Stimulated activated CD8-positive, alpha-beta memory T cell treated with anti-CD3 and anti-CD28 coated beads, Interleukin-15, amount 100 ng/mL, for 1 hour (primary cell): ENCODE data around the gene CELSR1.
"Not testable (repeated sequence)": the region's sequence is repeated elsewhere in the genome, so short reads cannot be mapped to it uniquely, and the experiment has no call there.

Experiments
- DNase-seq: peaks from one replicate; pipeline ENCODE4 v3.0.0-alpha.2; 2020; ENCODE audit warnings: low read depth

CELSR1 gene

DNA sequence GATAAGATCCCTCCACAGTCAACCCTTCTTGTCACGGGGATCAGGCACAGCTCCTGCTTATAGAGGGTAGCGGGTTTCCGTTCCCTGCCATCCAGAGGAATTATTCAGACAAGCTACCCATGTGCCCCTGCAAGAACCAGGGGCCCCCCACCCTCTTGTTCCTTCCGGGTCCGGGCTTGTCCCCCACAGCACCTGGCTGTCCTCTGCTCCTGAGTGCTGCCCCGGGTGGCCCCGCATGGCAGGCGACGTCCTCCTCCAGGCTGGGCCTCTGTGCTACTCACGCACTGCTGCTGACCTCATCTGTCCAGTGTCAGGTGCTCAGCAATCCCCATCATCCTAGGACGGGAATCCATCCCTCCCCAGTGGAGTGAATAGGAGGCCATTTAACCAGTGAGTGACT, 24.7 kb downstream of the CELSR1 start:
- no peak for DNase-seq

DNA sequence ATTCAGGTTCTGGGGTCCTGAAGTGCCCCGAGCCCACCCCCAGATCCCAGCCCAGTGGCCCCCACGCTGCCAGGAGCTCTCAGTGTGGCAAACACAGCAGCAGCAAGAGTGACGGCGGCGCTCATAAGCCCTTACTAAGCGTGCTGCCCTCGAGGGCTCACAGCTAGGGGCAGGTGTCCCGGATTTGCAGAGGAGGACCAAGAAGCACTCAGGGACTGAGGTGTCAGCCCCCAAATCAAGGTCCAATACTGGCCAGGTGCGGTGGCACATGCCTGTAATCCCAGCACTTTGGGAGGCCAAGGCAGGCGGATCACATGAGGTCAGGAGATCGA, 25.4 kb downstream of the CELSR1 start:
- DNase-seq: no peak

DNA sequence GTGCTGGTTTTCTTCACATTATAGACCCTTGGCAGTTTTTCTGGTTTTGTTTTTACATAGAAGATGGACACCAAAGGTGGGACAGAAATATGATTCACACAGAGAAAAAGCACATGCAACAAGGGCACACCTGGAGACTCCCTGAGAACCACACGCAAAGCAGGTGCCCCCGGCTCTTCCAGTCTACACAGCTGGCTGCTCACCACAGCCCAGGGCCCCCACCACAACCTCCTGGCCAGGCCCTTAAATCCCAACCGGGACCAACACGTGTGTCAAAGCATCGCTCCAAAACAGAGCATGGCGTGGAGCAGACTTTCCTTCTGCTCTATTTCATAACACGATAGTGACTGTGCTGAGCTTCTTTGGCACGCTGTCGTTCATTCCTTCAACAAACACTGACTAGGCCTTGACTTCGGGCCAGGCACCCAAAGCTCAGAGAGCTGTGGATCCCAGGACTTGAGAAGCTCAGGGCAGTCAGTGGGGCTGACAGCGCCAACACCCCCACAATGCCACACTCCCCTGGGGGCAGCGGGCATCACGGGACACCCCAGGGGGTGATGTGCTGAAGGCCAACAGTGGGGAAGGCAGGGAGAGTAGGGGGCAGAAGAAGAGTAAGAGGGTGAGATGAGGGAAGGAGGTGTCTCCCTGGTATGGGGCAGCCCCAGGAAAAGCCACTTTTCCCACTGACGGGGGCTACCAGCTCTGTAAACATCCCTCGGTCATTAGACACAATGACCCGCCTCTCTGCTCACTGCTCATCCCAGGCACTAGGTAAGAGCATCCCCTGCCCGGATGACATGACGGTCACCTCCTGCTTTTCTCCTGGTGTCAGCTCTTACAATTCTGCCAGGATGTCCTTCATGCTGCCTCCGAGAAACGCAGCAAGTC, 26.0 kb downstream of the CELSR1 start:
- DNase-seq: no peak

DNA sequence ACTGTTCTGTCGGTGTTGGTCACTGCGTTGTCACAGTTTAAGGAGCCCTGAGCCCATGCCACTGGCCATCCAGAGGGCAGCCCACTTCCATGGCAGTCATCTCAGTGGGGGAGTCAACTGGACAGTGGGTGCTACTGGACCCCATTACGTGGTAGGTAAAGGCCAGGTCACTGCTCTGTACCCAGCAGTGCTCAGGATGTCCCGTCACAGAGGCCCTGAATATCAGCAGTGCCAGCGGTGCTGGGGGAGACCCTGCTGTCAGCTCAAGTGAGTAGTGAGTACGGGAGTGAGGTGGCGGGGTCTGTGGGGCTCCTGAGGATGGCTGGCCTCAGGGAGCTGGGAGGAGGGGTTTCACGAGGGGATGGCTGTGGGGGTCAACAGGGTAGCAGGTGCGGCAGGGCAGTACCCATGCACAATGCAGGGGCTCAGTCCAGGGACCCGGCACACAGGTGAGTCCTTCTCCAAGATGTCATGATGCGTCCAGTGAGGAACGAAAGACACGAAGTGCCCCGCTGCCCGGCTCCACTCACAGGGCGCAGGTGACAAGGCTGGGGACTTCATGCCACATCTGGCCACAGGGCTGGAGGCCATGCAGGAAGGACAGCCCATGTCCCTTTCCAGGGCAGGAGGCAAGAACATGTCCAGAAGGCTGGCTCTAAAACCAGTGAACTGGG, 27.9 kb downstream of the CELSR1 start:
- no peak for DNase-seq

DNA sequence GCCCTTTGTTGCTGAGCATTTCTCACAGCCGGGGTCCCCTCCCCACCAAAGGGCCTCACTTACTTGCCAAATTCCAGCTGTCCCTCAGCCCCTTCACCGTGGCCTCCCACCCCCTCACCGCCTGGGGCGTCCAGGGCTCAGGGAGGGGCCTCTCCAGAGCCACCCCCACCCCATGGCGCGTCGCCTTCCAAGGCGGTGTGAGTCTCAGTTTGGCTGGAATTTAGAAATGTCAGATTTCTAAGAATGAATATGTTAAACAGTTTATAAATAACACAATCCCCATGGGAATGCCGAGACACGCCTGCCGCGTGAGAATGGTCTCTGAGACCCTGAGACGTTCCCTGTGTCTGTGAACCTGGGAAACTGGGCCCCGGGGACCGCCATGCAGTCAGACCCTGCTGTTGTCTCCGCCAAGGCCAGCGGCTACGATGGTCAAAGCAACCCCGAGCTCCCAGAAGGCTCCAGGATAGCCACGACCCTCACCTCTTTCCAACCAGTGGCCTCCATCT, 28.9 kb downstream of the CELSR1 start:
- no peak for DNase-seq

DNA sequence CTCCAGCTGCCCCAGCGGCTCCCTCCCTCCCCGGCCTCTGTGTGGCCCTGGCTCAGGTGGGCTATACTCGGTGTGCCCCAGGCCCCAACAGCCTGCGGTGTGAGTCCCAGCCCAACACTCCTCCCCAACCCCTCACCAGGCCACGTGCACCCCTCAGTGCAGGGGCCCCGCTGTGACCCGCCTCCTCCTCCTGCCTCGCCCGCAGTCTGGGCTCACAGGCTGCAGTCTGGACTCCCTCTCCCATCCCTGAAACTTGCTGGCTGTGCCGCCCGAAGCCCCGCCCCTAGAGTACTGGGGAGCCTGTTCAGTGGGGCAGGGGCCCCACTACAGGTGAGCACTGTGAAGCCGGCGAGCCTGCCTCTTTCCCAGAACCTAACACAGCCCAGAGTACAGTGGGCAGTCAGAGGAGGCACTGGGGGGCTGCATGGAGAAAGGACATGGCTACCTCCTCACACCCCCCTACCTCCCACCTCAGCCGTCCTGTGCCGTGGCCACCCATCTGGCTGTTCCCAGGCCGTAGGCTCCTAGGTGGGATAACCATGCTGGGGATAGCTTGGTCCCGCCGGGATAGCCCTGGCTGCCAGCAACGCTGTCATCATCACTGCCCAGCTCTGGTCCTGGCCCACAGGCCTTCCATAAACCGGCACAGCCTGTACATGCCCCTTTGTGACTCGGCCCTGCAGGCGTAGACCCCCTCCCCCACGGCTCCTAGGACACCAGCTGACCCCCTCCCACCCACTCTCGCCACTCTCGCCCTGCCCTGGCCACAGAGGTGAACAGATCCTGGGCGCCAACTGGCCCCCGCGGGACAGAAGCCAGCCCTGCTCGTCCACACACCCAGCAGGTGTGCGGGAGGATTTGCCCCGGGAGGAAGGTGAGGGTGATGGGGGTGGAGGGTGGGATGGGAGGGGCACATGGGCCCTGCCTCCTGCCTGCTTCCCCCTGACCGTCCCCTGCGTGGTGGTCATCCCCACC, 29.7 kb downstream of the CELSR1 start:
- no peak for DNase-seq

DNA sequence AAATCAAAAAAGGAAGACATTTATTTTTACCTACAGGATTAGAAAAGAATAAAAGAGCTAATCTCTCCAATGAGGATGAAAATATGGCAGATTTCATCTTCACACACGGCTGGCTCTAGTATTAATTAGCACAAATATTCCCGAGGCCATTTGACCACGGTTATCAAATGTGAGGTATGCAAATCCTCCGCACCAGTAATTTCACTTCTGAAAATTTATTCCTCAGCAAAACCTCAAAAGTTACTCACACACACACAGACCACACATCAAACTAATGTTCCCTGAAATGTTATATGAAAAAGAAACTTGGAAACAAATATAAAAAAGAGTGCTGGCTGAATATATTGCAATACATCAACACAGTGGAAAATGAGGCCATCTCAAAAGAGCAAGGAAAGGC, 32.8 kb downstream of the CELSR1 start:
- DNase-seq: no peak

DNA sequence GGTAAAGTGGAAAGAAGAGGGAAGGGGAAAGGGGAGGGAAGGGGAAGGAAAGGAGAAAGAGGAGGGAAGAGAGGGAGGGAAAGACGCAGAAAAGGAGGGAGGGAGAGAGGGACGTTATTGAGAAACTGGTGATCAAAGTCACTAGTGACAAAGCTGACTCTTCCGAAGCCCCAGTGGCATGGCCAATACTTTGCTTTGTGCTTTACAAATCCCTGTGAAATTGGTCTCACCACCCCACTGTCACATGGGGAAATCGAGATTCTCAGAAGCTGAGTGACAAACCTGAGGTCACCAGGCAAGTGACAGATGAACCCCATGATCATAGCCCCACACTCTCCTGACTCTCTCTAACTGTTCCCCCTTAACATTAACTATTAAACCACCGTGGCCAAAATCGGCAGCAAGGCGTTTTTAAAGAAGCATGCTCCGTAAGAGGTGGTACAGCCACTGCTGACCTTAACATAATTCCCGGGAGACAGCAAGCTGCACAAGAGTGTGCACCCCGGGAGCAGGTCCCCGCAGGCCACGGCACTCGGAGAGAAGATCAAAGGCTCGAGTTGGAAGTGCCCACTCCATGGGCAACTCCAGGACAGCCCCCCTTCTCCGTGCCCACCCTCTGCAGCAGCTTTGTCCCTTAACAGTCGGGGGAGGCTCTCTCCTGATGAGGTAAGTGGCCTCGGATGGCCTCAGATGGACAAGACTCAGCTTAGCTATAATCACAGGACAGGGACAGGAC, 34.8 kb downstream of the CELSR1 start:
- no peak for DNase-seq

DNA sequence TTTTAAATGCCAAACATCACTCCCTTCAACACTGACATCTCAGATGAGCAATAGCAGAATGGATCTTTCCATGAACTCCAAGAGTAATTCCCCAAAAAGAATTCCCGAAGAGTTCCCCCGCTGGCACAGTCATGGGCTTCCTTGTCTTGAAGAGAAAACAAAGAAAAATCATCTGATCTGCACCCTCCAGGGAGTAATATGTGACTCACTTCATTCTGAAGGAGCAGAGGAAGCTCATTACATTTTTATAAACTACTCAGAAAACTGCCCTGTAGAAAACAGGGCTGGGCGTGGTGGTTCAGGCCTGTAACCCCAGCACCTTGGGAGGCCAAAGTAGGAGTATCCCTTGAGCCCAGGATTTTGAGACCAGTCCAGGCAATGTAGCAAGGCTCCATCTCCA, 35.7 kb downstream of the CELSR1 start:
- DNase-seq: no peak

DNA sequence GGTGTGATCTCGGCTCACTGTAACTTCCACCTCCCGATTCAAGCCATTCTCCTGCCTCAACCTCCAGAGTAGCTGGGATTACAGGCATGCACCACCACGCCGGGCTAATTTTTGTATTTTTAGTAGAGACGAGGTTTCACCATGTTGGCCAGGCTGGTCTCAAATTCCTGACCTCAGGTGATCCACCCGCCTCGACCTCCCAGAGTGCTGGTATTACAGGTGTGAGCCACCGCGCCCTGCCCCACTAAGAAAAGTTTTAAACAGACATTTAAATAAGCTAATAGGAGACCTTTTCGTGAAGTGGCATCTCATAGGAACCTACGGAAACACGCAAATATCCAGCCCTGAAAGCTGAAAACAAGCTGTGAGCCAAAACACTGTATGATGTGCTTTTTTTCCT, 36.2 kb downstream of the CELSR1 start:
- not testable (repeated sequence) for DNase-seq

DNA sequence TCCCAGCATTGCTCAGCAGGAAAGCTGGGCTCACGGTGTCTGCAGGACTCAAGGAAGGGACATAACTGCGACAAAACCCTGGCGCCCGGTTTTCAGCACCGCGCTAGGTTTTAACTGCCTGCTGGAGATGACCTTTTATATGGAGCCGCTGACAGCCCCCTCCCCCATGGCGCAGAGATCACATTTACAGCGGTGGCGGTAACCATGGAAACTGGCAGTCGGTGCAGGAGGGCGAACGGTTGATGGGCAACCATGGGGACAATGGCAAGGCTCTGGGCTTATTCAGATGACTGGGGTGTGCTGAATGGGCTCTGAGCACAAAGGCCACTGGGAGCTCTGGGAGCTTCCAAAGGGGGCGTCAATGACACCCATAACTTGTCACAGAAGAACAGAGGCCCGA, 37.2 kb downstream of the CELSR1 start:
- no peak for DNase-seq

DNA sequence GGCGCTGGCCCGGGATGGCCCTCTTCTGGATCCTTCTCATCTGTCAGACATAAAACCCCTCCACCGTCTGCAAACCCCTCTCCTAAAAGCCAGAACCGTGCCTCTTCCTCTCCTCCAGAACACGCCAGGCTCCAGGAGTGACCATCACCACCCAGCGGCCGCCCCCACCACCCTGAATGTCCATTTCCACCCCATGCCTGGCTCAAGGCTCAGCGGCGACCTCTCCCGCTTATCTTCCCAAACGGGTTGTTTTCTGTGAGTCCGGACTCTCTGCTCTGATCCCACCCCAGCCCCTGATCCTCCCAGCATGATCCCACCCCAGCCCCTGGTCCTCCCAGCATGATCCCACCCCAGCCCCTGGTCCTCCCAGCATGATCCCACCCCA, 37.6 kb downstream of the CELSR1 start:
- no peak for DNase-seq

DNA sequence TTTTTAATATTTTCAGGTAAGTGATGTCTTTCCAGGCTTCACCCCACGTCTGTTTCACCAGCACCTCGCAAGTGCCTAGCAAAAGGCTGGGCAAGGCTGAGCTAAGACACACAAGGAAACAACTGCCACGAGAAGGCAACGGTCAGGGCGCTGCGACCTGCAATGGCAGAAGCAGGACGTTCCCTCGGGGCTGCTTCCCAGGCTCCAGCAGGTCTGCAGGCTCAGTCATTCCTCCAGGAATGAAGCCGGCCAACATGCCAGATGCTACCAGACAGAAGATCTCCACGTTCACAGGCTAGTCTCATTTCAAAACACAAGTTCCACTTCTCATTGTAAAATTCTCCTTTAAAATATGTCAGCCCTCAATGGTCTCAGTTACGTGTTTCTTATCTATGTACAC, 45.5 kb downstream of the CELSR1 start:
- DNase-seq: no peak

DNA sequence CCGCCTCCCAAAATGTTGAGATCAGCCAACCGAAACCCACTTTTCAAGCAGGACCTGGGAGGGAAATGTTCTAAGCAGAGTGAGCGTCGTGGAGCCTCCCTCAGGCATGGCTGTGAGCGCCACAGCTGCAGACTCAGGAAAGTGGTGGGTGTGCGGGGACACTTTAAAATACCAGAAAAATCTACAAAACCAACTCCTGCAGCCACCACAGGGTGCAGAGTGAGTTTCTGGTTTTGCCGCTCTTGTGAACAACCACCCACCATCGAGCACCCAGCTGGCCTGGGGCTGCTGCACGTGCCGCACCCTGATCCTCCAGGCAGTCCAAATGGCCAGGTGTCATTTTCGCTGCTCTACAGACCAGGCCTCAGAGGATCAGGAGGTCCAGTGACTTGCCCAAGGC, 46.9 kb downstream of the CELSR1 start:
- no peak for DNase-seq

DNA sequence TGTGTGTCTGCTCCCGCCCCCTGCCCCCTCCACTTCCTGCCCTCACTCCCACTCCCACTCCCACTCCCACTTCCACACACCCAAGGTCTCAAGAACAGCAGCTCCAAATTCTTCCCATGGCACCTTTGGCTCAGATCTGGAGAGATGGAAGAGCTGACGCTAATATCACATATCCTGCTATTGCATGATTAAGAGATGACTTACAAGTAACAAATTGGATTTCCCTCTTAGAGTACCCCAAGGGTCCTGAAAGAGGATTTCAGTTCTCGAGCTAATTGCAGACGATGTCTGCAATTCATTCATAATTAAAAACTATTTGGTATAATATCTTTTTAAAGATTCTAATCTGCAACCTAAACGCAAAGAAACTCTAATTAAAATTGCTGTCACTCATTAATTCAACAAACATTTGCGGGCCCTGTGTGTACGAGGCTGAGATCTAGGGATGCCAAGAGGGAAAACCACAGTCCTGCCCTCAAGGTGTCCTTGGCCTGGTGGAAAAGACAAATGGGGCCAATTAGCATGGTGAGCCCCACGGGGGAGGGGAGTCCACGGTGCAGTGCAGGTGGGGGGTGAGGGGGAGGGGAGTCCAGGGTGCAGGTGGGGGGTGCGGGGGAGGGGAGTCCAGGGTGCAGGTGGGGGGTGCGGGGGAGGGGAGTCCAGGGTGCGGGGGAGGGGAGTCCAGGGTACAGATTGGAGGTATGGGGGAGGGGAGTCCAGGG, 50.3 kb downstream of the CELSR1 start:
- no peak for DNase-seq

DNA sequence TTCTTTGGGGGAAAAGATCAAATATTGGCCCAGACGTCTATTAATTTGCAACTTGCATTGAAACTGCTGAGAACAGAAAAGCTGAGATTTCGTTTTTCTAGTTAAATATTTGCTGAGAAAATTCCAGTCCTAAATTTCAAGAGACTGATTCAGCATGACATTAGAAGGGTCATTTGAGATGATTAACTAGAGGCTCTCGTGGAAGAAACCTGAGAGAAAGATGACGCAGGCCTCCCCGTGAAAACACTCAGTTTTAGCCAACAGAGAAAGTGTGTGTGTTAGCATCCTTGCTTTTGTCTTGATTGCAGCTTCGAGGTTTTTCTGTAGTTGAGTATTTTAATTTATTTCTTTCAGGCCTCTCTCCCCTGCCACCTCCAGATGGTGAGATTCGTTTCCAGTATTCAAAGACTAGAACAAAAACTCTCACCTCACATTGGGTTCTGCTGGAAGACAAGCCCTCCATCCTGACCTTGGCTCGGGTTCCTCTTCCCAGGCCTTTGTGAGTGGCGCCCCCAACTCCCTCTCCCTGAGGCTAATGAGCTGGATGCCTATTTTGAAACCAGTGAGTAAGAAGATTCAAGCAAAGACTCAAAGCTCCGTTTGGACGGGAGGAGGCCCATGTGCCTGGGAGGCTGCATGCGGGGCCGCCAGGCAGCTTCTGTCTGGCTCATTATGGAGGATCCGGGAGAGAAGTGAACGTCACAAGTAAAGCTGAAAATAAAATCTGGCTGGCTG, 52.4 kb downstream of the CELSR1 start:
- no peak for DNase-seq

DNA sequence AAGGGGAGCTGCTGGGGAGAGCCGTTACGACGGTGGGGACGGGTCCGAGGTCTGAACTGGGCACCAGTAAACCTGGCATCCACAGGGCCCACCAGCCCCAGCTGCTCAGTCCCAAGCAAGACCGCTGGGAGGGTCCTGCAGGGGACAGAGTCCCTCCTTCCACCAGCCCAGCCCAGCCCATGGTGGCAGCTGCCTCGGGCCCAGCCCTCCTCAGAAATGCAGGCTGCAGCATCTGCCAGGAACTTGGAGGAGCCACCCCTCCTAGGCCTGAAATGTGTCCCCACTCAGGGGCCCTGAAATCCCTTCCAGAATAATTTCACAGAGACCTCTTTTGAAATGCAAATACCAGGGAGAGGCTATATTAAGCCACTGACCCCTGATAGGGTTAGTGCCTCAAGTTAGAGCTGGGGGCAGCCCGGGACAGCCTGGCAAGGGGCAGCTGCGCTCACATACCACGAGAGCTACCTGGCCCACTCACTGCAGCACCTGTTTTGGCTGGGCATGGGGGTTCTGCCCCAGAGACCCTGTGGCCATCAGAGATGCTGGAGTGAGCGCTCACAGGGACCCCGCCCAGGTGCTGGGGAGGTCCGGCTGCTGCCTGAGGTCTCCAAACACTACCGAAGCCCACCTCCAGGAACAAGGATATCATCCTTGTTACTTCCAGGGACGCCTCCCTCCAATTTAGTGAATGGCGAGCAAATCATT, 53.1 kb downstream of the CELSR1 start:
- DNase-seq: no peak

DNA sequence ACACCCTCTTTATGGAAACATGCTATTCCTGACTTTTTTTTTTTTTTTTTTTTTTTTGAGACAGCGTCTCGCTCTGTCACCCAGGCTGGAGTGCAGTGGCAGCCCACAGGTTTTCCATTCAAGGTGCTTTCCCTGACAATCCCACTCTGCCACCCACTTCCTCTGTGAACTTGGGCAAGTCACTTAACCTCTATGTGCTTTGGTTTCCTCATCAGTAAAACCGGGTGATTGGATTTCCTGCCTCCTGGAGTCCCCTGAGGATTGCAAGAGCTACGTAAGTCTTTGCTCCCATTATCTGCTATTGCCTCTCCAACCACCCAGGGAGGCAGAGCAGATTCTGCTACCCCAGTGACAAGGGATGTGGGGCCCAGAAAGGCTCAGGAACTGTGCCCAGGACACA, 54.1 kb downstream of the CELSR1 start:
- no peak for DNase-seq

DNA sequence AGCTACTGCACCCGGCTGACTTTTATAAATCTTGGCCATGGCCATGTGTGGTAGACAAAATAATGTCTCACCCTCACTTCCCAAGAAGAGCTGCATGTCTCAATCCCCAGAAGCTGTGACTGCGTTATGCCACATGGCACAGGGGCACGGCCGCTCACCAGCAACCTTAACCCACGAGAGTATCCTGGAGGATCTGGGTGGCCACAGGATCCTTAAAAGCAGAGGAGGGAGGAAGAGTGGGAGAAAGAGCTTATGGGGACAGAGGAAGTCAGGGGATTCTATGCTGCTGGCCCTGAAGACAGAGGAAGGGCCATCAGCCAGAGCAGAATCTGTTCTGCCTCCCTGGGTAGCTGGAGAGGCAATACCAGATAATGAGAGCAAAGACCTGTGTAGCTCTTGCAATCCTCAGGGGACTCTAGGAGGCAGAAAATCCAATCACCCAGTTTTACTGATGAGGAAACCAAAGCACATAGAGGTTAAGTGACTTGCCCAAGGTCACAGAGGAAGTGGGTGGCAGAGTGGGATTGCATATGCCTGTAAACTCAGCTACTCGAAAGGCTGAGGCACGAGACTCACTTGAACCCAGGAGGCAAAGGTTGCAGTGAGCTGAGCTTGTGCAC, 55.3 kb downstream of the CELSR1 start:
- DNase-seq: no peak
